HepG2 (cell line): ENCODE measurements around the gene TMEM170B. TPM values are rescaled to one million over a fixed set of nuclear protein-coding genes. Genes with fewer than 3 reads are reported as not detected.

Experiments used
- ARID4A ChIP-seq: sonication (generic); formaldehyde crosslinking; IDR thresholded peaks from 2 replicates; pipeline ENCODE4 v1.5.0; 2020; ENCODE audit warnings: mild to moderate bottlenecking, missing genetic modification reagents, borderline replicate concordance
- CEBPB ChIP-seq: IDR thresholded peaks from 2 replicates; pipeline ENCODE4 v1.6.1; 2011; ENCODE audit warnings: low read depth, low read length, improper control_type of control experiment, borderline replicate concordance
- CEBPG ChIP-seq: IDR thresholded peaks from 2 replicates; pipeline ENCODE4 v1.6.1; 2016
- CSRNP1 ChIP-seq: sonication (generic); formaldehyde crosslinking; IDR thresholded peaks from 2 replicates; pipeline ENCODE4 v1.8.1; 2023; ENCODE audit warnings: mild to moderate bottlenecking, missing genetic modification reagents
- FOXO4 ChIP-seq: sonication (generic); formaldehyde crosslinking; conservative IDR thresholded peaks from 2 replicates; pipeline ENCODE4 v1.8.1; 2023; ENCODE audit warnings: missing genetic modification reagents
- HMGXB3 ChIP-seq: sonication (generic); formaldehyde crosslinking; IDR thresholded peaks from 2 replicates; pipeline ENCODE4 v1.4.0; 2020; ENCODE audit warnings: missing genetic modification reagents, borderline replicate concordance
- PRPF4 ChIP-seq: fragments of 200-400 bp; formaldehyde crosslinking; IDR thresholded peaks from 2 replicates; pipeline ENCODE4 v1.6.1; 2016; ENCODE audit warnings: low read length, low read depth; ENCODE audit not compliant: poor library complexity, severe bottlenecking
- PTBP1 ChIP-seq: fragments of 200-400 bp; formaldehyde crosslinking; IDR thresholded peaks from 2 replicates; pipeline ENCODE4 v1.6.1; 2018; ENCODE audit warnings: low read length, low read depth; ENCODE audit not compliant: poor library complexity, severe bottlenecking
- ZMYM4 ChIP-seq: sonication (generic); formaldehyde crosslinking; IDR thresholded peaks from 2 replicates; pipeline ENCODE4 v1.8.1; 2023; ENCODE audit warnings: mild to moderate bottlenecking, missing genetic modification reagents
- ZSCAN29 ChIP-seq: sonication (generic); formaldehyde crosslinking; conservative IDR thresholded peaks from 2 replicates; pipeline ENCODE4 v1.4.0; 2020; ENCODE audit warnings: mild to moderate bottlenecking, missing genetic modification reagents
- polyA plus RNA-seq, 8 experiments: library from polyadenylated mRNA; depleted of rRNA in 3 of 8; stranded (reverse) in 7 of 8; unstranded in 1 of 8; fragments of >200 nt; fragmentation: Illumina TruSeq in 4 of 8; extraction: Trizol in 4 of 8; gene quantifications; 2 replicates each; pipeline versions ENCODE4 v1.2.1 to v1.2.3, GENCODE V29; 2011 to 2016; ENCODE audit warnings: low read depth in 4 of 8, missing spikeins in 1 of 8, mixed read lengths in 1 of 8; ENCODE audit not compliant: insufficient read depth in 1 of 8
- total RNA-seq, 5 experiments: library from RNA; depleted of rRNA; stranded (reverse); fragments of >200 nt; fragmentation: Illumina TruSeq; extraction: Trizol; gene quantifications; 2 replicates each; pipeline ENCODE4 v1.2.3, GENCODE V29; 2016; ENCODE audit warnings: low read depth in 1 of 5

TMEM170B gene
- total and polyA plus RNA-seq, 2 of the 13 experiments (the other 11 are each of a cell fraction or from before 2014, with no cell fraction given), result 3.3 to 9.4 TPM

GRCh38 chr6:11492464-11493290, 44.9 kb upstream of the TMEM170B start (continued):
- TF ChIP-seq HMGXB3 (CRISPR knock-in tag) (no peak), CSRNP1 (CRISPR knock-in tag) (0 out of 2 replicates have a peak, but pooled peaks have one; percentile 32), CEBPB (peak; percentile 77), ARID4A (CRISPR knock-in tag) (no peak), CEBPG (CRISPR knock-in tag) (peak; percentile 70; the same call in 1 of the 2 replicates), PRPF4 (no peak), FOXO4 (CRISPR knock-in tag) (0 out of 2 replicates have a peak, but pooled peaks have one; percentile 69), ZSCAN29 (CRISPR knock-in tag) (no peak), ZMYM4 (CRISPR knock-in tag) (0 out of 2 replicates have a peak, but pooled peaks have one; percentile 16), PTBP1 (no peak)
- TF ChIP-seq, all 625 proteins: peak for 9
